Stimulated activated CD8-positive, alpha-beta memory T cell treated with anti-CD3 and anti-CD28 coated beads, Interleukin-4, amount 100 ng/mL, for 4 hours (primary cell): ENCODE measurements around the gene ANKRD13D.

Experiments used
- DNase-seq, 2 donors: peaks; one replicate each; pipeline ENCODE4 v3.0.0-alpha.2; 2020; ENCODE audit warnings: low read depth in 2 of 2, low spot score in 1 of 2

ANKRD13D gene

DNA sequence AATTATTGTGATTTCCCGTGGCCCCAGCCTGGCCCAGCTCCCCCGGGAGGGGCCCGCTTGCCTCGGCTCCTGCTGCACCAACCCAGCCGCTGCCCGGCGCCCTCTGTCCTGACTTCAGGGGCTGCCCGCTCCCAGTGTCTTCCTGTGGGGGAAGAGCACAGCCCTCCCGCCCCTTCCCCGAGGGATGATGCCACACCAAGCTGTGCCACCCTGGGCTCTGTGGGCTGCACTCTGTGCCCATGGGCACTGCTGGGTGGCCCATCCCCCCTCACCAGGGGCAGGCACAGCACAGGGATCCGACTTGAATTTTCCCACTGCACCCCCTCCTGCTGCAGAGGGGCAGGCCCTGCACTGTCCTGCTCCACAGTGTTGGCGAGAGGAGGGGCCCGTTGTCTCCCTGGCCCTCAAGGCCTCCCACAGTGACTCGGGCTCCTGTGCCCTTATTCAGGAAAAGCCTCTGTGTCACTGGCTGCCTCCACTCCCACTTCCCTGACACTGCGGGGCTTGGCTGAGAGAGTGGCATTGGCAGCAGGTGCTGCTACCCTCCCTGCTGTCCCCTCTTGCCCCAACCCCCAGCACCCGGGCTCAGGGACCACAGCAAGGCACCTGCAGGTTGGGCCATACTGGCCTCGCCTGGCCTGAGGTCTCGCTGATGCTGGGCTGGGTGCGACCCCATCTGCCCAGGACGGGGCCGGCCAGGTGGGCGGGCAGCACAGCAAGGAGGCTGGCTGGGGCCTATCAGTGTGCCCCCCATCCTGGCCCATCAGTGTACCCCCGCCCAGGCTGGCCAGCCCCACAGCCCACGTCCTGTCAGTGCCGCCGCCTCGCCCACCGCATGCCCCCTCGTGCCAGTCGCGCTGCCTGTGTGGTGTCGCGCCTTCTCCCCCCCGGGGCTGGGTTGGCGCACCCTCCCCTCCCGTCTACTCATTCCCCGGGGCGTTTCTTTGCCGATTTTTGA is 3.3 kb upstream of the ANKRD13D start:
- DNase-seq = no peak

DNA sequence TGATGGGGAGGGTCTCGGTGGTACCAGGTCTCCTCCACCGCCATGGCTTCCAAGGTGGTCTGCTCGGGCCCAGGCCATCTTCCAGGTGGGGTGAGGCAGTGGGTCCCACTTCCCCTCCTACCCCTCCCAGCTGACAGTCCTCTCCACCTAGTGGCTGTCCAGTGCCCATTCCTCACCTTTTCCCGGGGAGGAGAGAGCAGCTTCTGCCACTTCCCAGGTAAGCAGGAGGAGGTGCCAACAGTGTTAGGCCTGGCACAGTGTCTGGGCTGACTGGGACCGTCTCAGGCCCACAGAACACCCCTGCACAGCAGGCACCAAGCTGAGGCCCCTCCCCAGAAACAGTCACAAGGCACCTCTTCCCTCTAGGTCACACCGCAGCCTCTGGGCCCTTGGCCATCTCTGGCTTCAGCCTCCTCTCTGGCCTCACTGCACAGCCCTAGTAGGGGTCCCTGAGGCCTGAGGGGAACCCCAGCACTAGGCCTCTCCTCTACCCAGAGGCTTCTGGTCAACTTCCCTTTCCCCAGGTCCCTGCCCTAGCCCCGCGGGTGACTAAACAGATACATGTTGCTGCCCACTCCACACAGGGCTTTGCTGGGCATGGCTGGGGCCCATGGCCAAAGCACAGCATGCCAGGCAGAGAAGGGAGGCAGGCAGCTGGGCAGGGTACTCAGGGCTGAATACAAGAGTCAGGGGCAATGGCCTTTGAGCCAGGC is 2.3 kb upstream of the ANKRD13D start:
- DNase-seq = no peak

DNA sequence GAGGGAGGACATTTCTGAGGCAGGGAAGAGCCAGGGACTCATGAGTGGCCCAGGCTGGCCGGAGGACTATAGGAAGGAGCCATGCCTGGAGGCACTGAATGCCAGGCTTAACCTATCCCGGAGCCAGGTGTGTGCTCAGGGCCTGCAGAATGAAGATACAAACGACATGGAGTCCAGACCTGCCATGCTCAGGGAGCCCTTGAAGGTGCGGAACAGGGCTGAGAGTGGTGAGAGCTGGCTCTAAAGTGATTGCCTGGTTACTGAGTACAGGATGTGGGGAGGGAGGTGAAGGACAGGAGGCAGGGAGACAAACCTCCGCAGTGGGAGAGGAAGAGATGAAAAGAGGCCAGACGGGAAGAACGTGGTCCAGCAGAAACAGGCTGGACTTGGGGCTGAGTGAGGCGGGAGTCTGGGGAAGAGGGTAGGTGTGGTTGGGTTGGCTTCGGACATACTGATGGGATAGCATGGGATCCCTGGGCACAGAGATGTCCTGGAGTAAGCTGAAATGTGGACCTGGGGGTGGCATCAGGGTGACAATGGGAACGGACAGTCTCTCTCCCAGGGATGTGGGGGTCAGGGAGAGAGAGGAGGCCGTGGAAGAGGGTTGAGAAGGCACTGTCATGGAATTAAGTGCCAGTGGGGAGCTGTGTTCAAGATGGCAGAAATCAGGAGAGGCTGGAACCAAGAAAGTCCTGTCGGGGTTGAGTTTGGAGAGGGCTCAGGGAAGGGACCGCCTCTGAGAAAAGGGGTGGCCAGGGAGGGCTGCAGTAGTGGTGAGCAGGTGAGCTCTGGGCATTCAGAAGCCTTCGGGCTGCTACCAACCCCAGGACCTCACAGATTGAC is 1.5 kb upstream of the ANKRD13D start:
- DNase-seq = no peak

DNA sequence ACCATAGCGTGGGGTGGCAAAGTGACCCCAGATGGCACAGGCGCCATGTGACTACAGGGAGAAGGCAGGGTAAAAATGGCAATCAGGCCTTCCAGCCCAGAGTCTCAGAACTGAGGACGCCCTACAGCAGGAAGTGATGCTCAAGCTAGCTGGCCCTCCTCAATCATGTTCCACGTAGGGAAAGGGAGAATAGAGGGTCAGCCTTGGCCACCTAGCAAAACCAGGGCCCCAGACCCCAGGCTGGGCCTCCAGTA is 978 bp upstream of the ANKRD13D start:
- DNase-seq = no peak

DNA sequence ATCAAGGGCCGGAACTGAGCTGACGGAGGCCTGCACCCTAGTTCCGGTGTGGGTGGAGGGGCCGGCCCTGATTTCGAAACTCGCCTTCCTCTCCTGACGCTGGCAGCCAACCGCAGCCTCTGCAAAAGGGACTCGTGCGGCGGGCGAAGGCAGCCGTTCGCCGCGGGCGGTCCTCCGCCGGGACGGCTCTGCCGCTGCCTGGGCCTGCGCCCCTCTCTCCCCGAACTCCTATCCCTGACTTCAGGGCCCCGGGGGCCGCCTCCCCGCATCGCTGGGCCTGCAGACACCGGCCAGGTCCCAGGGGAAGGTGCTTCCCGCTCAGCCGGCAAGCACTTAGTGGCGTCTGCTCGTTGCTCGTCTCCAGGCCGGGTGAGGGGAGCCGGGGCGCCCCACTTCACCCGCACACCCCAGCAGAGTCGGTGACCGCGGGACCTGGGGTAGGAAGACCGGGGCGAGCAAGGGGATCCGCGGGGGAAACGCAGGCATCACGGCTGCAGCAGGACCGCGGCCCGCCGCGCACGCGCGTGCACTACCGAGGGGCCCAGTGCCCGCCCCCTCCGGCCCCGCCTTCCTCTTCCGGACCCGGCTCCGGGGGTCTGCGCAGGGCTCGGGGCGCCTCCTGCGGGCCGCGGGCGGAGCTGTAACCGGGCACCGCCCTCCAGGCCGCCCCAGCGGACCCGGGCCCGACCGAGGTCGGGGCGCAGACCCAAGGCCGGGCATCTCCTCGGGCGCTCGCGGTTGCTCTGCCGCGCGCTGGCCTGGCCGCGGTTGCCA is 464 bp upstream of the ANKRD13D start:
- DNase-seq = peak in 1 of 2 donors; percentile 77

DNA sequence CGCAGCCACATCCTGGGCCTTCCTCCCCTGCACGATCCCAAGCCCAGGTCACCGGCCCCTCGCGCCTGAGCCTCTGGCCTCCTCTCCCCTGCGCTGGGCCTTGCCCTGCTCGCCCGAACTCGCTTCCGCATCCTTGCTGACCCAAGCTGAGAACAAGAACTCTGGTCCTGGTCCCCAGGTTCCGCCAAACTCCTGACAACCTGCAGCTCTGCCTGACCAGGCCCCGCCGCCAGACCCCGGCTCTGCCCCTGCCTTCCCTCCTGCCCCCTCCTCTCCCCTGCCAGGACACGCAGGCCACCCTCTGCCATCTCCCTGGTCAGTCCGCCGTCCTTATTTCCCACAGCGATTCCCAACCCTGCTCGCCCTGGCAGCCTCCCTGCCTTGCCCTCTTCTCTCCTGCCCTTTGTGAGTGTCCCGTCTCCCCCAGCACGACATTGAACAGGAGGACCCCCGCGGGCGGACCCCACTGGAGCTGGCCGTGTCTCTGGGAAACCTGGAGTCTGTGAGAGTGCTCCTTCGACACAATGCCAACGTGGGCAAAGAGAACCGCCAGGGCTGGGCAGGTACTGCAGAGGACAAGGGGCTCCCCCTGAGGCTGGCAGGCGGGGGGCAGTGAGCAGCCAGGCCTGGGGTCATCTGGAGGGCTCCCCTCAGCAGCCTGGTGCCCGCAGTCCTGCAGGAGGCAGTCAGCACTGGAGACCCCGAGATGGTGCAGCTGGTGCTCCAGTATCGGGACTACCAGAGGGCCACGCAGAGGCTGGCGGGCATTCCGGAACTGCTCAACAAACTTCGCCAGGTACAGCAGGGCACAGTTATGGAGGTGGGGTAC is 762 bp downstream of the ANKRD13D start:
- no peak for DNase-seq

DNA sequence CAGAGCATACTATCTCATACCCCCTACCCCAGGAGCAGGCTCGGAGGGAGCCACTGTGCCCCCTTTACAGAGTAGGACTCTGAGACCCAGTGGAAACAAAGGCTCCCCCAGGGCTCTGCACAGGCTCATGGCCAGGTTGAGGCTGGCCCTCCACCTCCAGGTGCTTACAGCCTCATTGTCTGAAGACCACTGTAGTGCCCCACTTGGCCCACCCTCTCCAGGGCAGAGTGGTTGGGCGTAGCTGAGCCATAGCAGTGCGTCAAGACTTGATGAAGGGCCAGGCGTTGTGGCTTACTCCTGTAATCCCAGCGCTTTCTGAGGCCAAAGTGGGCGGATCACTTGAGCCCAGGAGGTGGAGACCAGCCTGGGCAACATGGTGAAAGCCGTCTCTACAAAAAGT is 1.7 kb downstream of the ANKRD13D start:
- DNase-seq = no peak

DNA sequence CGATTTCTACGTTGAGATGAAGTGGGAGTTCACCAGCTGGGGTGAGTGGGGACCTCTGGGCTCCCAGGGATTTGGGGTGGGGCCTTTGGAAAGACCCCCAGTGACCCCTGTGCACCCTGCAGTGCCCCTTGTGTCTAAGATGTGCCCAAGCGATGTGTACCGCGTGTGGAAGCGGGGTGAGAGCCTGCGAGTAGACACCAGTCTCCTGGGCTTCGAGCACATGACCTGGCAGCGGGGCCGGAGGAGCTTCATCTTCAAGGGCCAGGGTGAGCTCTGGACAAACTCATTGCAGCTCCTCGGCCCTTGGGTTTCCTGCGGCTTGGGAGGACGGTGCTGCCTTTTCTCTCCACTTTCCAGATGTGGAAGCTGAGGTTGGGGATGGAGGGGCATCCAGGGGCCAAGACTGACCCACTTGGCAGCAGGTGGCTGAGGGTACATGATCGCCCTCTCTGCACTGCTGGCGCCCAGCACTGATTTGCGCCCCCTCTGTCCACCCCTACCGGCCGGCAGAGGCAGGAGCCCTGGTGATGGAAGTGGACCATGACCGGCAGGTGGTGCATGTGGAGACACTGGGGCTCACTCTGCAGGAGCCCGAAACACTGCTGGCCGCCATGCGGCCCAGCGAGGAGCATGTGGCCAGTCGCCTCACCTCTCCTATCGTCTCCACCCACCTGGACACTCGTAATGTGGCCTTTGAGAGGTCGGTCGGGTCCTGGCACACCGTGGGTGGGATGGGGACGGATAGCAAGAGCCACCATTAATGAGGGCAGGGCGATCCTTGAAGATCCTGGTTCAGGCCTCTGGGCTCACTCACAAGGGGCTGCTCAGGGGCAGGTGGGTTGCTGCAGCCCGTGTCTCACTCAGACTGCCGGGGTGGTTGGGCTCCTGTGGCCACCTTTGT is 2.6 kb downstream of the ANKRD13D start:
- no peak for DNase-seq

DNA sequence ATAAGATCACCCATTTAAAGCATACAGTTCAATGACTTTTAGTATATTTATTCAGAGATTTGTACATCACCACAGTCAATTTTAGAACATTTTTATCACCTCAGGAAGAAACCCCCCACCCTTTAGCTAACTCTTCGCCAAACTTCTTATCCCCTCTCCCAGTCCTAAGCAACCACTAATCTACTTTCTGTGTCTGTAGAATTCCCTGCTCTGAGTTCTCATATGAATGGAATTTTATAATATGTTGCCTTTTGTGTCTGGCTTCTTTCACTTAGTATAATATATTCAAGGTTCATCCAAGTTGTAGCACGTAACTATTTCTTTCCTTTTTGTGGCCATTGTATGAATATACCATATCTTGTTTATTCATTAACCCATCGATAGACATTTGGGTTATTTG is 3.6 kb downstream of the ANKRD13D start:
- no peak for DNase-seq

DNA sequence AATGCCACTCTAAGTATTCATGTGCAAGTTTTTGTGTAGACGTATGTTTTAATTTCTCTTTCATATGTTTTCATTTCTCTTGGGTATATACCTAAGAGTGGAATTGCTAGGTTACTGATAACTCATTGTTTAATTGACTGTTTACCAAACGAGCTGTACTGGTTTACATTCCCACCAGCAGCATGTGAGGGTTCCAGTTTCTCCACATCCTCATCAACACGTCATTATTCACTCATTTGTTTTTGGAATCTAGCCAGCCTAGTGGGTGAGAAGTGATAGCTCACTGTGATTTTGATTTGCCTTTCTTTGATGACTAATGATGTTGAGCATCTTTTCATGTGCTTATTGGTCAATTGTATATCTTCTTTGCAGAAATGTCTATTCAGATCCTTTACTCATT is 4.0 kb downstream of the ANKRD13D start:
- DNase-seq = no peak

DNA sequence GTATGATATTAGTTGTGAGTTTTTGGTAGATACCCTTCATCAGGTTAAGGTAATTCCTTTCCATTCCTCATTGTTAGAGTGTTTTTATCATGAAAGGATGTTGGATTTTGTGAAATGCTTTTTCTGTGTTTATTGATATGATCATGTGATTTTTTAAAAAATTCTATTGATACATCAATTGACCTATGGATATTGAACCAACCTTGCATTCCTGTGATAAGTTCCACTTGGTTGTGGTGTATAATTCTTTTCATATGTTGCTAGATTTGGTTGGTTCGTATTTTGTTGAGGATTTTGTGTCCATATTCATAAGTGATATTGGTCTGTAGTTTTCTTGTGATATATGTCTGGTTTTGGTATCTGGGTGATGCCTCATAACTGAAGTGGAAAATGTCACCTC is 6.7 kb downstream of the ANKRD13D start:
- no peak for DNase-seq

DNA sequence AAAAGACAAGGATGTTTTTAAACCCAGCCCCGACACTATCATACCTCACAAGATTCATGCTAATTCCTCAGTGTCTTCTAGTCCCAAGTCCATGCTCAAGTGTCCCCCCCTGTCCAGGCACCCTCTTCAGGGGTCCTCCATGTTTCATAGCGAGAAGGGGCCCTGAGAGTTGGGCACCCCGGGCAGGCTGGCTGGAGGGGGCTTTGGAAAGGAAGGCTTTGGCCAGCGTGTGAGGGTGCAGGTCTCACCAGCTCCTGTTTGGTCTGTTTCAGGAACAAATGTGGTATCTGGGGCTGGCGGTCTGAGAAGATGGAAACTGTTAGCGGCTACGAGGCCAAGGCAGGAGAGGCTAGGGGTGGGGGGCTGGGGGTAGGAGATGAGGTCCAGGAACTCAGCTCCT is 9.7 kb downstream of the ANKRD13D start:
- no peak for DNase-seq

DNA sequence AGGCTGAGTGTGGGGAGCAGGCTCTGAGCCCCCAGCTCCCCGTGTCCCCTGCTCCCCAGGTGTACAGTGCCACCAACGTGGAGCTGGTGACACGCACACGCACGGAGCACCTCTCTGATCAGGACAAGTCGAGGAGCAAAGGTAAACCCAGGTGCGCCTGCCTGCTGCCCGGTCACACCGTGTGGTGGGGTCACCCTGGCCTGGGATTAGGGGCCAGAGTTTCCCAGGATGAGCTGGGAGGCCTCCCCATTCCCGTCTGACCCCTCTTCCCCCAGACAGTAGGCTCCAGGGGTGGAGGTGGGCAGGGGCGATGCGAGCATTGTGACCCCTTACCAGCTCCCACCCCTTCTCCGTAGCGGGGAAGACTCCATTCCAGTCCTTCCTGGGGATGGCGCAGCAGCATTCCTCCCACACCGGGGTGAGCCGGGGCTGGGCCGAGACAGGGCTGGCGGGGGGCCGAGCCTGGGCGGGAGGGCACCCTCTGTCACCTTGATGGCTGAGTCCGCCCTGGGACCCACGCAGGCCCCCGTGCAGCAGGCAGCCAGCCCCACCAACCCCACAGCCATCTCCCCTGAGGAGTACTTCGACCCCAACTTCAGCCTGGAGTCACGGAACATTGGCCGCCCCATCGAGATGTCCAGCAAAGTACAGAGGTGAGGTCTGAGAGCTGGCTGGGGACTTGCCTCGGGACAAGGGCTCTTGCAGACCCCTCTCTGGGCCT is 10.5 kb downstream of the ANKRD13D start:
- no peak for DNase-seq

DNA sequence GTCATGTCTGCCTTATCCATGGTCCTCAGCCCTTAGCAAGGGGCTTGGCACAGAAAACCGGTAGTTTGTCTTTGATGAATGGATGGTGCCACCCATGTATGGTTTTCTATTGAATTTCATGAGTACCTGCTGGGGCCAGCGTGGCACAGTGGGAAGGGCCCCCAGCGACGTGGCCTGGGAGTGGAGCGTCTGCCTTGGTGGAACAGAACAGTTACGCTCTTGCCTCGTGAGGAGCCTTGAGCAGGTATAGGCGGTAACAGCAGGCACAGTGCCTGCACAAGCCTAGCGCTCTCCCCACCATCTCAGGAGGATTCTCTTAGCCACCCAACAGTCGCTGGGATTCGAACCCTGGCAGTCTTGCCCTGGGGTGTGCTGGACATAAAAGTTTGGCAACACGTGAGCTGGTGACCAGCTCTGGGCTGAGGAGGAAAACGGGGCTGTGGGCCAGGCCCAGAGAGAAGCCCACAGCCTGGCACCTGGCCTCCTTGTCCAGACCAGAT is 11.2 kb downstream of the ANKRD13D start:
- no peak for DNase-seq

DNA sequence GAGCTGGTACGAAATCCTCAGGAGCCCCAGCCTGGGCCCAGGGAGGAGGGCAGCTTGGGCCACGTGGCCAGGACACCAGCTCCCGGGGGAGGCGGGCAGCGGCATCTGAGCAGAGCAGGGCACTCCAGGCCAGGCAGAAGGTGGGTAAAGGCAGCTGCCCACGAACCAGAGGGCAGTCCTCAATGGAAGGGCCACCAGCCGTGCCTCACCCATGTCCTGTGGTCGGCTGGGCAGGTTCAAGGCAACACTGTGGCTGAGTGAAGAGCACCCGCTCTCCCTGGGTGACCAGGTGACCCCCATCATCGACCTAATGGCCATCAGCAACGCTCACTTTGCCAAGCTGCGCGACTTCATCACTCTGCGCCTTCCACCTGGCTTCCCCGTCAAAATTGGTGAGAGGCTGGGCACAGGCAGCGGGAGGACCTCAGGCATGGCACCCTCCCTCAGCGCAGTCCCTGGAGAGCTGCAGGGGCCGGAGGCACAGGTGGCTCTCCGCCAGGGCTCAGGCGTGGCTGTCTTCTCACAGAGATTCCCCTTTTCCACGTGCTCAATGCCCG is 11.7 kb downstream of the ANKRD13D start:
- no peak for DNase-seq

DNA sequence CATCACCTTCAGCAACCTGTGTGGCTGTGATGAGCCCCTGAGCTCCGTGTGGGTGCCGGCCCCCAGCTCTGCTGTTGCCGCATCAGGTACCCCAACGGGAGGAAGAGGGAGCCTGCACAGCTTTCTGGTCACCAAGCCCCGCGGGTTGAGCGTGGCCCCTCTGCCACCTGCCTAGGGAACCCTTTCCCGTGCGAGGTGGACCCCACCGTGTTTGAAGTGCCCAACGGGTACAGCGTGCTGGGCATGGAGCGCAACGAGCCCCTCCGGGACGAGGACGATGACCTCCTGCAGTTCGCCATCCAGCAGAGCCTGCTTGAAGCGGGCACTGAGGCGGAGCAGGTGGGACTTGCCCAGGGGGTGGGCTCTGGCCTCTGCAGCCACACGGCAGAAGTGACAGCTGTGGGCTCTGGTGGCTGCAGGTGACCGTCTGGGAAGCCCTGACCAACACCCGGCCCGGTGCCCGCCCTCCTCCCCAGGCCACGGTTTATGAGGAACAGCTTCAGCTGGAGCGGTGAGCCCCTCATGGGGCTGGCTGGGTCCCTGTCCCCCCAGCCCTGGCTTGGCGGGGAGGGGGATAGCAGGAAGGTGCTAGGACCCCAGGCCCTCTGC is 12.3 kb downstream of the ANKRD13D start:
- no peak for DNase-seq

DNA sequence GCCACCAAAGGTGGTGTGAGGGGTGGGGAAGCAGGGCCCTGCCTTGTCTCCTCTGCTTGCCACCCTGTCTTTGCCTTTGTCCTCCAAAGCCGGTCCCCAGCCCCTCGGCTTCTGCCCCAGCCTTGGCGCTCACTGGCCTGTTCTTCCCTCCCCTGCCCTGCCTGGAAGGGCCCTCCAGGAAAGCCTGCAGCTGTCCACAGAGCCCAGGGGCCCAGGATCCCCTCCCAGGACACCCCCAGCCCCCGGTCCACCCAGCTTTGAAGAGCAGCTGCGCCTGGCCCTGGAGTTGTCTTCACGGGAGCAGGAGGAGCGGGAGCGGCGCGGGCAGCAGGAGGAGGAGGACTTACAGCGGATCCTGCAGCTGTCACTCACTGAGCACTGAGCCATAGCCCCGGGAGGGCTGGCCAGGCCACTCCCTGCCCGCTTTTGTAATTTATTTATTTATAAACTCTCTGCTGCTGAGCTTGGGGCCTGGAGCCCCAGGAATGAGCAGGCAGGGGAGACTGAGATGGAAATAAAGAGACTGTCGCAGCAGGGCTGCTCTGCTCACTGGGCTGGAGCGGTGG is 12.9 kb downstream of the ANKRD13D start:
- DNase-seq = no peak
